Activated CD8-positive, alpha-beta memory T cell treated with anti-CD3 and anti-CD28 coated beads, Interleukin-2, amount 50 U/mL, for 24 hours (primary cell): ENCODE results near the gene PHF14.
"Not testable (repeated sequence)": the region's sequence is repeated elsewhere in the genome, so short reads cannot be mapped to it uniquely, and the experiment has no call there.

Source experiments
- DNase-seq: peaks from one replicate; pipeline ENCODE4 v3.0.0-alpha.2; 2020; ENCODE audit errors: extremely low read depth

Gene PHF14

GRCh38 chr7:10977113-10977512 is 3.4 kb downstream of the PHF14 start:
- no peak for DNase-seq

GRCh38 chr7:10981317-10981716 is 7.6 kb downstream of the PHF14 start:
- no peak for DNase-seq

- not testable (repeated sequence) for DNase-seq
Observed at GRCh38 chr7:10990748-10991147, 17.1 kb downstream of the PHF14 start.

- not testable (repeated sequence) for DNase-seq
Observed at GRCh38 chr7:10995482-10996166, 22.0 kb downstream of the PHF14 start.

- no peak for DNase-seq
Observed at GRCh38 chr7:10998996-10999757, 25.5 kb downstream of the PHF14 start.

GRCh38 chr7:11005202-11005601 is 31.5 kb downstream of the PHF14 start:
- DNase-seq = no peak

- no peak for DNase-seq
Observed at GRCh38 chr7:11006291-11006690, 32.6 kb downstream of the PHF14 start.

GRCh38 chr7:11009631-11010030 is 36.0 kb downstream of the PHF14 start:
- no peak for DNase-seq

GRCh38 chr7:11021468-11021867 is 47.8 kb downstream of the PHF14 start:
- no peak for DNase-seq

- no peak for DNase-seq
Observed at GRCh38 chr7:11026452-11027359, 53.0 kb downstream of the PHF14 start.

GRCh38 chr7:11035661-11036060 is 62.0 kb downstream of the PHF14 start:
- no peak for DNase-seq

- no peak for DNase-seq
Observed at GRCh38 chr7:11039974-11040373, 66.3 kb downstream of the PHF14 start.

GRCh38 chr7:11054033-11054432 is 80.4 kb downstream of the PHF14 start:
- DNase-seq = no peak

GRCh38 chr7:11060893-11061292 is 87.2 kb downstream of the PHF14 start:
- no peak for DNase-seq

GRCh38 chr7:11062110-11062509 is 88.4 kb downstream of the PHF14 start:
- DNase-seq = no peak

- no peak for DNase-seq
Observed at GRCh38 chr7:11069591-11069990, 95.9 kb downstream of the PHF14 start.

GRCh38 chr7:11077816-11078215 is 104.1 kb downstream of the PHF14 start:
- no peak for DNase-seq

- no peak for DNase-seq
Observed at GRCh38 chr7:11078247-11078834, 104.7 kb downstream of the PHF14 start.

GRCh38 chr7:11079907-11080306 is 106.2 kb downstream of the PHF14 start:
- DNase-seq = no peak

- DNase-seq = no peak
Observed at GRCh38 chr7:11082121-11082520, 108.4 kb downstream of the PHF14 start.

- DNase-seq = no peak
Observed at GRCh38 chr7:11082552-11083213, 109.0 kb downstream of the PHF14 start.
